Kidney (tissue), 14 donors: Measurements from ENCODE around the gene SAMD3. TPM values are rescaled to one million over a fixed set of nuclear protein-coding genes. Genes with fewer than 3 reads are reported as not detected.
"Not testable (repeated sequence)": the region's sequence is repeated elsewhere in the genome, so short reads cannot be mapped to it uniquely, and the experiment has no call there.

Experiments used
- DNase-seq, 5 donors: peaks; one replicate each; pipeline ENCODE4 v3.0.0-alpha.2; 2013 to 2020
- FAIRE-seq: peaks from 2 replicates; lab custom pipeline; 2012; peaks lifted over from hg19 to GRCh38; lab: Jason Lieb, UNC
- H3K27ac ChIP-seq, 2 donors: one replicate each; pipeline ENCODE4 v1.7.0; 2013; ENCODE audit warnings: low read depth in 2 of 2, low read length in 2 of 2, inconsistent platforms in 1 of 2
- H3K27me3 ChIP-seq: one replicate; pipeline ENCODE4 v1.7.1; 2013; ENCODE audit warnings: low read length, inconsistent platforms; ENCODE audit not compliant: control insufficient read depth, insufficient read depth
- H3K36me3 ChIP-seq, 3 donors: one replicate each; pipeline versions ENCODE4 v1.7.0 to v1.7.1; 2013; ENCODE audit warnings: low read length in 3 of 3, control low read depth in 1 of 3, inconsistent platforms in 1 of 3; ENCODE audit not compliant: insufficient read depth in 3 of 3, control insufficient read depth in 2 of 3
- H3K4me1 ChIP-seq, 3 donors: one replicate each; pipeline versions ENCODE4 v1.7.0 to v1.7.1; 2013; ENCODE audit warnings: low read length in 3 of 3, inconsistent platforms in 1 of 3, low read depth in 1 of 3; ENCODE audit not compliant: control insufficient read depth in 2 of 3, insufficient read depth in 2 of 3
- H3K4me3 ChIP-seq, 3 donors: one replicate each; pipeline versions ENCODE4 v1.7.0 to v1.8.1; 2013; ENCODE audit warnings: low read length in 3 of 3, control low read depth in 1 of 3, inconsistent platforms in 1 of 3
- H3K9ac ChIP-seq, 3 donors: one replicate each; pipeline versions ENCODE4 v1.7.0 to v1.7.1; 2013; ENCODE audit warnings: low read length in 3 of 3, control low read depth in 1 of 3, inconsistent platforms in 1 of 3
- H3K9me3 ChIP-seq, 3 donors: one replicate each; pipeline versions ENCODE4 v1.7.0 to v1.7.1; 2013; ENCODE audit warnings: low read length in 3 of 3, control low read depth in 1 of 3, inconsistent platforms in 1 of 3; ENCODE audit not compliant: control insufficient read depth in 2 of 3, insufficient read depth in 1 of 3
- intact Hi-C: fragments of 100-400 bp; cut with DNase I; formaldehyde crosslinking; loops from one replicate; pipeline ENCODE4 v1.11.1; 2022
- polyA plus RNA-seq: library from polyadenylated mRNA; stranded (reverse); fragments of 350-450 nt; fragmentation: Illumina TruSeq; extraction: RNeasy Lipid Tissue Mini Kit (QIAGEN cat#74804); gene quantifications from one replicate; pipeline ENCODE4 v1.2.3, GENCODE V29; 2014; ENCODE audit warnings: low read depth, low replicate concordance; ENCODE audit not compliant: insufficient read depth
- total RNA-seq: library from RNA; stranded (reverse); fragmentation: NEBNext Ultra II Directional; extraction: Animal tissue kit (Norgen Biotek cat#: 25700); gene quantifications from one replicate; pipeline ENCODE4 v1.2.1, GENCODE V29; 2021
- TF ChIP-seq, protein P1 (sequence below): IDR thresholded peaks from 3 replicates; pipeline ENCODE4 v1.5.1; 2012; ENCODE audit warnings: mild to moderate bottlenecking, moderate library complexity, borderline replicate concordance; ENCODE audit not compliant: insufficient read depth; ENCODE audit errors: extremely low read depth
- donor health status: control.
- donor health status: control.
- donor health status: control.
- donor health status: control.
- donor health status: control.
- donor health status: DM: yes; HTN: yes; CAD: no.
- donor health status: Normal renal cell carcinoma (clear cell type).

The SAMD3 gene
- total and polyA plus RNA-seq, 2 donors from 2014 or later = 1.1 to 3.5 TPM

DNA sequence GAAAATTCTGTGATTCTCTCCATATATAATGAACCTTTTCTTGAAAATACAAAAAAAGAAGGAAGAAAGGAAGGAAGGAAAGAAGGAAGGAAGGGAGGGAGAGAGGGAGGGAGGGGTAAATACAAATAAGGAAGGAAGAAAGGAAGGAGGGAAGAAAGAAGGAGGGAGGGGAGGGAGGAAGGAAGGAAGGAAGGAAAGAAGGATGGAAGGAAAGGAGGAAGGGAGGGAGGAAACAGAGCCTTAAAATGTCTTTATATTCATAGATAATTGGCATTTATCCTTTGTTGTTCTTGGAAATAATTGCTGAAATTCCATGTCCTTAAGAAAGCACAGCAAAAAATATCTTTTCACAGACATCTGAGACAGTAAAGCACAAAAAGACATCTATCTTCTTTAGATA is 40.3 kb downstream of the SAMD3 start:
- H3K4me1 ChIP-seq = no peaks in the 10 kb centered on the region
- intact Hi-C loops = no loop called here
- DNase-seq (no peak), FAIRE-seq (no peak)
- no peaks in the 10 kb centered on the region for H3K36me3 ChIP-seq
- TF ChIP-seq, protein P1, sequence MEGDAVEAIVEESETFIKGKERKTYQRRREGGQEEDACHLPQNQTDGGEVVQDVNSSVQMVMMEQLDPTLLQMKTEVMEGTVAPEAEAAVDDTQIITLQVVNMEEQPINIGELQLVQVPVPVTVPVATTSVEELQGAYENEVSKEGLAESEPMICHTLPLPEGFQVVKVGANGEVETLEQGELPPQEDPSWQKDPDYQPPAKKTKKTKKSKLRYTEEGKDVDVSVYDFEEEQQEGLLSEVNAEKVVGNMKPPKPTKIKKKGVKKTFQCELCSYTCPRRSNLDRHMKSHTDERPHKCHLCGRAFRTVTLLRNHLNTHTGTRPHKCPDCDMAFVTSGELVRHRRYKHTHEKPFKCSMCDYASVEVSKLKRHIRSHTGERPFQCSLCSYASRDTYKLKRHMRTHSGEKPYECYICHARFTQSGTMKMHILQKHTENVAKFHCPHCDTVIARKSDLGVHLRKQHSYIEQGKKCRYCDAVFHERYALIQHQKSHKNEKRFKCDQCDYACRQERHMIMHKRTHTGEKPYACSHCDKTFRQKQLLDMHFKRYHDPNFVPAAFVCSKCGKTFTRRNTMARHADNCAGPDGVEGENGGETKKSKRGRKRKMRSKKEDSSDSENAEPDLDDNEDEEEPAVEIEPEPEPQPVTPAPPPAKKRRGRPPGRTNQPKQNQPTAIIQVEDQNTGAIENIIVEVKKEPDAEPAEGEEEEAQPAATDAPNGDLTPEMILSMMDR = no peak
- no peak overlapping the region for H3K4me3 ChIP-seq
- H3K9ac ChIP-seq = no peak overlapping the region
- H3K27ac ChIP-seq = no peak overlapping the region
- H3K27me3 ChIP-seq = no peaks in the 10 kb centered on the region
- H3K9me3 ChIP-seq = no peaks in the 10 kb centered on the region

- Histone ChIP-seq H3K36me3 (no peaks in the 10 kb centered on the region), H3K27ac (no peak overlapping the region), H3K4me1 (no peaks in the 10 kb centered on the region), H3K9me3 (no peaks in the 10 kb centered on the region), H3K4me3 (no peak overlapping the region), H3K27me3 (no peaks in the 10 kb centered on the region), H3K9ac (no peak overlapping the region)
- TF ChIP-seq, protein P1 = no peak
- intact Hi-C loops = no loop called here
- no peak for DNase-seq
- no peak for FAIRE-seq
Measured at GRCh38 chr6:130178692-130179091, 44.1 kb downstream of the SAMD3 start.

DNA sequence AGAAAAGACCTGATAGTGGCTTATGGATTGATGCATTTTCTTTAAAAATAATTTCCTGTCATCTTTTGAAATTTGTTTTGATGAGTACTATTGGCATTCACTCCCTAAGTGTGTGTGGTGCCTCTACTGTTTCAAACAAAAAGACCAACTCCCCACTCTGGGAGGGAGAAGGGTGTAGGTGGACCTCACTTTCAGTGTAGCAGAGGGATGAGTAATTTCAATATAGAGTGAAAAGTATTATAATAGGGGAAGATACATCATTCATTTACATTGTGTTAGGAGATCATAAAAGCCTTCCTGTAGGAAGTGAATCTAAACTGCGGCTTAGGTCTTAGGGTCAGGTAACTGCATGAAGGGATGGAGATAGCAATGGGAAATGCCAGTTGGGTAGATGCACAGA is 46.4 kb downstream of the SAMD3 start:
- Histone ChIP-seq H3K27me3 (no peaks in the 10 kb centered on the region), H3K27ac (no peak overlapping the region), H3K4me3 (no peak overlapping the region), H3K4me1 (no peaks in the 10 kb centered on the region), H3K36me3 (no peaks in the 10 kb centered on the region), H3K9ac (no peak overlapping the region), H3K9me3 (no peaks in the 10 kb centered on the region)
- intact Hi-C loops = no loop called here
- DNase-seq (no peak), FAIRE-seq (no peak)
- TF ChIP-seq, protein P1 = no peak

GRCh38 chr6:130173377-130174004 is 49.3 kb downstream of the SAMD3 start:
- H3K27ac ChIP-seq, H3K9ac ChIP-seq, H3K36me3 ChIP-seq, H3K4me3 ChIP-seq, H3K9me3 ChIP-seq, FAIRE-seq, intact Hi-C loops, H3K4me1 ChIP-seq, DNase-seq, H3K27me3 ChIP-seq: not testable (repeated sequence)

- intact Hi-C loops, FAIRE-seq, DNase-seq: not testable (repeated sequence)
Measured at GRCh38 chr6:130170160-130170559, 52.6 kb downstream of the SAMD3 start.

More at GRCh38 chr6:130170160-130170559, 52.6 kb downstream of the SAMD3 start:
- H3K4me3 ChIP-seq, H3K9me3 ChIP-seq, H3K9ac ChIP-seq, H3K27me3 ChIP-seq, H3K27ac ChIP-seq, H3K36me3 ChIP-seq, H3K4me1 ChIP-seq: not testable (repeated sequence)
